ENCODE results near the gene DEPDC1B.
"Not testable (repeated sequence)": the region's sequence is repeated elsewhere in the genome, so short reads cannot be mapped to it uniquely, and the experiment has no call there.

The DEPDC1B gene

DNA sequence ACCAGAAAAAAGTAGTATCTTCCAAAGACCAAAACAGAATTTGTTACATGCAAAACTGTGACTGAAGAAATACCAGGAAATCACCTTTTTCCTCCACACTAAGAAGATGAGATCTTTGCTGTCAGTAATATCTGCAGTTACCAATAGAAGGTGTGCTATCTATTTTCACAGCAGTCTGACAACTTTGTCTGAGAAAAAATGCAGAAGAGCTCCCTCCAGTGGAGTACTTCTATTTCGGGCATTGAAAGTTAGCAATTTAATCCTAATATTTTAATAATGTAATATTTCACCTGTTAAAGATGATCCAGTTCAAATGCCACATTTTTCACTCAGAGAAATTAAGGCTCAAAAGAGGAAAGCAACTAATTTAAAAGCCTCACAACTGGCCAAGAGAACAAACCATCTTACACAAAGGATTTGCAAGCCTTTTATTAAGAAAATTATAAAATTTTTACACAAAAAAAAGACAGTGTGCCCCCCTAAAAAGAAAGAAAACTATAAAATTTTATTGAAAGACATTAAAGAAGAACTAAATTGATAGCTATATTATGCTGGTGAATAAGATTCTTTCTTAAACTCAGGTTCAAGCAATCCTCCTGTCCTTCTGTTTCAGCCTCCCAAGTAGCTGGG lies 50.6 kb downstream of the DEPDC1B start:
- FAIRE-seq (no peak), DNase-seq (ENCODE audit: low spot score) (peak; percentile 34)

- FAIRE-seq (no peak), DNase-seq (ENCODE audit: low spot score) (no peak)
Observed at GRCh38 chr5:60648175-60648574, 51.8 kb downstream of the DEPDC1B start.

DNA sequence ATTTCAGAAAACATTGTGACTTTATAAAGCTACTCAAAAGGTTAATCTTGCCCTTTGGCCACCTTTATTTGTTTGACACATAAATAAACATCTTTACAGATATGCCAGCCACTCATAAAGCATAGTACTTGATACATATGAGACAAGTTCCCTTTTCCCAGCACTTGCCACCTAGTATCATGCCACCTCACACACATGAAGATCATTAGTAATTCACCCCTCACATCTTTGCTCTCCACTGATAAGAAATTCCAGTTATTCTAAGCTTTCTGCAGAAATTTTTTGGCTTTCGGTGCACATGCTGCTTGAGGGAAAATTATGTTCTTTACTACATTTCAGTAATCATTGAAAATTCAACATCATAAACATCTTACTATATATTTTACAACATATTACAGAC lies 59.1 kb downstream of the DEPDC1B start:
- no peak for DNase-seq (ENCODE audit: low spot score)
- FAIRE-seq, result no peak

- no peak for FAIRE-seq
- no peak for DNase-seq (ENCODE audit: low spot score)
Observed at GRCh38 chr5:60639544-60639943, 60.4 kb downstream of the DEPDC1B start.

DNA sequence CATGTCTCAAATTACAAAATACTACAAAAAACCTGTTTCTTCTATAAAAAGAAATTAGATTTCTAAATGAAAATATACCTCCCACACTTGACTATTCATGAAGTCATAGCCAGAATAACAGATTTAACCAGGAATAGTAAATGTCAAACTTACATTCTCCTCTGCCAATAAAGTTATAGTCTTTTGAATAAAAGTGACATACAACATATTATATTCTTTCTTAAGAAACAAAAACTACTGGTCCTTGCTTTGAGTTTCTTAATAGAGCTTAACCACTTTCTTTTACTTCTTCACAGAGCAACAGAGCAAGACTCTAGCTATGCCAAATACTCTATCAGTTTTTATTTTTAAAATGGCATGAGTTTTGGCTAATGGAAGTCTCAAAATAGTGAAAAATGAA lies 61.7 kb downstream of the DEPDC1B start:
- FAIRE-seq (no peak), DNase-seq (ENCODE audit: low spot score) (no peak)

GRCh38 chr5:60636644-60637043 lies 63.3 kb downstream of the DEPDC1B start:
- no peak for DNase-seq (ENCODE audit: low spot score)
- FAIRE-seq, result no peak

DNA sequence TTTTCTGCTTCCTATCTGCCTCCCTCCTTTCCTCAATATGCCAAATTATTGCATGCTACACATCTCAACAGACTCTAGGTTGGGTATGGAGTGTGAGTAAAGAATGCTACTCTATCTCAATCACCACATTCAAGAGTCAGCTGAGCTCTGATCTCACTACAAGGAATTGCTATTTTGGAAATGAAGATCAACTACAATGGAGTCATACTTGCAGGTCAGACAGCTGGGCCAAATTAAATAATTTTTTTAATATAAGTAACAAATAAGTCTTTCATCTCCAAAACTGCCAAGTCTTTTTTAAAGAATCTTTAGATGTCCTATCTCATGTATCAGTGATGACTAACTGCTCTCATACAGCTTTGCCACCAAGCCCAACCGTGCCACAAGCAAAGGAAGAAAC lies 64.0 kb downstream of the DEPDC1B start:
- no peak for FAIRE-seq
- DNase-seq (ENCODE audit: low spot score), result no peak

DNA sequence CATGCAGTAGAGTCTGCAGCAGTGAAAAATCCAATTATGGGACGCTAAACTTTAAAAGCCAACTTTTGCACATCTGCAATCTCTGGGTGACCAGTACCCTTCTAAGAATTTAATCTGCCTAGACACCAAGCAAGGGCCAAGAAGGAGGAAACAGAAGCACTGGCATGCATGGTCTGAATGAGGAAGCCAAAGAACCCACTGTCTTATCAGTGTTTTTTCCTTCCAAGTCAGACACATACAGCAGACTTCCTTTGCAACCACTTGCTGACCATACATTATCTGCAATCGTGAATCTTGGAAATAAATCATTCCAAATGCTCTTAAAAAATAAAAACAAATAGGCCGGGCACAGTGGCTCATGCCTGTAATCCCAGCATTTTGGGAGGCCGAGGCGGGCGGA lies 65.9 kb downstream of the DEPDC1B start:
- FAIRE-seq, result no peak

GRCh38 chr5:60633341-60633740 lies 66.6 kb downstream of the DEPDC1B start:
- DNase-seq (ENCODE audit: low spot score), result no peak
- no peak for FAIRE-seq

More for the DNA sequence above, 65.9 kb downstream of the DEPDC1B start:
- DNase-seq (ENCODE audit: low spot score), result no peak

DNA sequence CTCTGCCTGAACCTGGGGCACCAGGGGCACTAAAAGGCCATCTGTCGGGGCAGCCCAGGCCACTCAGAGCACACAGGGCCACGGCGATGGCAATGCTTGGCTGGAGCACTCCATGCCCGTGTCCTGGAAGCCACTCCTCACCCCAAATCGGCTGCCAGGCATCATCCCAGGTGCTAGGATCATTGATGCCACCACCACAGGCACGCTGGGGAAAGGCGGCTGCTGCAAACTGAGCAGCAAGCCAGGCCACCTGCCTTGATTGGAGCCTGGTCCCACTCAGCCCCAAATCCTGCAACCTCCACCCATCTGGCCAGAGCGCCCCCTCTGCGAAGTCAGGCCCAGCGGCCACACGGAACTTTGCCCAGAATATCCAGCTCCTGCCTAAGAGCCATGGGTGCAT lies 67.8 kb downstream of the DEPDC1B start:
- DNase-seq (ENCODE audit: low spot score) (no peak), FAIRE-seq (no peak)

- no peak for FAIRE-seq
- DNase-seq (ENCODE audit: low spot score), result no peak
Observed at GRCh38 chr5:60630836-60631235, 69.1 kb downstream of the DEPDC1B start.

- DNase-seq (ENCODE audit: low spot score) (no peak), FAIRE-seq (no peak)
Observed at GRCh38 chr5:60630179-60630578, 69.8 kb downstream of the DEPDC1B start.

DNA sequence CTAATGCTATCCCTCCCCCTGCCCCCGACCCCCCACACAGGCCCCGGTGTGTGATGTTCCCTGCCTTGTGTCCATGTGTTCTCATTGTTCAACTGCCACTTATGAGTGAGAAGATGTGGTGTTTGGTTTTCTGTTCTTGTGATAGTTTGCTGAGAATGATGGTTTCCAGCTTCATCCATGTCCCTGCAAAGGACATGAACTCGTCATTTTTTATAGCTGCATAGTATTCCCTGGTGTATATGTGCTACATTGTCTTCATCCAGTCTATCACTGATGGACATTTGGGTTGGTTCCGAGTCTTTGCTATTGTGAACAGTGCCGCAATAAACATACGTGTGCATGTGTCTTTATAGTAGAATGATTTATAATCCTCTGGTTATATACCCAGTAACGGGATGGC lies 75.1 kb downstream of the DEPDC1B start:
- DNase-seq (ENCODE audit: low spot score); FAIRE-seq: not testable (repeated sequence)

DNA sequence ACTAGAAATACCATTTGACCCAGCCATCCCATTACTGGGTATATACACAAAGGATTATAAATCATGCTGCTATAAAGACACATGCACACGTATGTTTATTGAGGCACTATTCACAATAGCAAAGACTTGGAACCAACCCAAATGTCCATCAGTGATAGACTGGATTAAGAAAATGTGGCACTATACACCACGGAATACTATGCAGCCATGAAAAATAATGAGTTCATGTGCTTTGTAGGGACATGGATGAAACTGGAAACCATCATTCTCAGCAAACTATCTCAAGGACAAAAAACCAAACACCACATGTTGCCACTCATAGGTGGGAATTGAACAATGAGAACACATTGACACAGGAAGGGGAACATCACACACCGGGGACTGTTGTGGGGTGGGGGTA lies 79.2 kb downstream of the DEPDC1B start:
- DNase-seq (ENCODE audit: low spot score); FAIRE-seq: not testable (repeated sequence)

DNA sequence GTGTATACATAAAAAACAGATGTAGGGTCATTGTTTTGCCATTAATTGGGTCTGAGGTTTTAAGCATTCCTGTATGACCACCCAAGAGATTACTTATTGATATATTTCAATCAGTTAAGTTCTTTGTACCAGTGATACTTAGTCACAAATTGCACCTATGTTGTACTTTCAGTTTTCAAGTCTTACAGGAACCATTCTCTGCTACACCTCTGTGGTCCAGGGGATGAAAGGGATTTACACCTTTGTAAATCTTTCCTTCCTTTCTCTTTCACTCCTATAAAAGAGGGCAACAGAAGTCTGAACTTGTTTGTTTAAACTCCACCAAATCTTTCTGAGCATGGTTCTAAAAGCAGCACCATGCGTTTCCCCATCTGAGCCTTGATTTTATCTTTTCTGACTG lies 86.1 kb downstream of the DEPDC1B start:
- no peak for FAIRE-seq
- DNase-seq (ENCODE audit: low spot score), result no peak

- no peak for DNase-seq (ENCODE audit: low spot score)
- no peak for FAIRE-seq
Observed at GRCh38 chr5:60611099-60611740, 88.7 kb downstream of the DEPDC1B start.

GRCh38 chr5:60604771-60605170 lies 95.2 kb downstream of the DEPDC1B start:
- FAIRE-seq (no peak), DNase-seq (ENCODE audit: low spot score) (no peak)

DNA sequence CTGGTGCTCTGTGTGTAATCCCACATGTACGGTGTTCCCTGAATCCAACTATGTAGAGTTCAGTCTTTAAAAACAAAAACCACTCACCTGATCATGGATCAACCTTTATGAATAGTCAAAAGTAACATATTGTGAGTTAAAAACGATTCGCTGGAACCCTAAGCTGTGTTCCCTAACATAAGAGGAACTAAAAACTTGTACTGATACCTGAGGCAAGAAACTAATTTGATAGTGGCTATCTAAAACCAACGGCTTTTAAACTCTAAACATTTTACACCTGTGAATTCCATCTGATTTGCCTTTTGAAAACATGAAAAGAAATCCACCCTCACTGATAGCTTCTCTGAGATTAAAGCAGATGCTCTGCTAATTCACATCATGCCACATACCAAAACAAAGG lies 101.5 kb downstream of the DEPDC1B start:
- FAIRE-seq (no peak), DNase-seq (ENCODE audit: low spot score) (no peak)

DNA sequence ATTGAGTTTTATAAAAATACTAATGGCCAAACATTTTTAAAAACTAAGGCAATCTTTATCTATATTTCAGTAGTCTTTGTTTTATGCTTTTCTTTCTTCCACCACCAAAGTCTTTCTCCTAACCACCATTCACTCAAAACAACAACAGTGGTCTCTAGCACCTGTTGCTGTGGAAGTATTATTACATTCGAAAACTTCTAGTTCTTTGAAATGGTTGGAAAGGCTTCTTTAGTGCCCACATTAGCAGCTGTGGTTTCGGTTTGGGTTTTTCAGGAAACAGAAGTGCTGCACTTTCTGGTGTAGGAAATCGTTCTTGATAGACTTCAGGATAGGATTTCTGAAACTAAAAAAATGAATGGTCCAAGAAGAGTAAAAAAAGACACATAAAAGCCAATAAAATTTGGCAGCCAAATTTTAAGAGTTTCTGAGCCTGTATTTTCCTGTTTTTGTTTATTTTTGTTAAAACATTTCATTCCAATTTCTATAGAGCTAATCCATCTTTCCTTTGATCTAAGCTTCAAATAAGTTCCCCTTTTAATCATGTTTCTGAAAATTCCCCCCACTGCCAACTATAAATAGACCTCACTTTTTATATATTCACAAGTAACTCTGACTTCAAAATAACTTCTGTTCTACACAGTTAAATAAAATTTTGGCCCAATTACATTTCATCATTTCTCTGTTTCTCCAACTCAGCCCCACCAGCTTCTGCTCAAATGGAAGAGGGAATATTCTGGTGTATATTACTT lies 102.2 kb downstream of the DEPDC1B start:
- FAIRE-seq (no peak), DNase-seq (ENCODE audit: low spot score) (no peak)

- FAIRE-seq (no peak), DNase-seq (ENCODE audit: low spot score) (no peak)
Observed at GRCh38 chr5:60594715-60595477, 105.1 kb downstream of the DEPDC1B start.

GRCh38 chr5:60590172-60590571 lies 109.8 kb downstream of the DEPDC1B start:
- FAIRE-seq (no peak), DNase-seq (ENCODE audit: low spot score) (no peak)

GRCh38 chr5:60587312-60587711 lies 112.7 kb downstream of the DEPDC1B start:
- not testable (repeated sequence) for DNase-seq (ENCODE audit: low spot score); FAIRE-seq
